Fibroblast of pulmonary artery (primary cell): ENCODE measurements around the gene CFAP57.
"Not testable (repeated sequence)": the region's sequence is repeated elsewhere in the genome, so short reads cannot be mapped to it uniquely, and the experiment has no call there.

Experiments used
- DNase-seq: peaks from one replicate; pipeline ENCODE4 v3.0.0-alpha.2; 2010; ENCODE audit warnings: low read depth
- H3K4me3 ChIP-seq: replicated peaks from 2 replicates; pipeline ENCODE4 v1.5.1; 2011; ENCODE audit warnings: low read depth, mild to moderate bottlenecking, control low read depth, low read length, moderate library complexity
- TF ChIP-seq, protein P1 (sequence below): IDR thresholded peaks from 2 replicates; pipeline ENCODE4 v1.5.1; 2011; ENCODE audit warnings: mild to moderate bottlenecking, control low read depth, low read length, inconsistent platforms; ENCODE audit errors: missing control alignments

CFAP57 gene

DNA sequence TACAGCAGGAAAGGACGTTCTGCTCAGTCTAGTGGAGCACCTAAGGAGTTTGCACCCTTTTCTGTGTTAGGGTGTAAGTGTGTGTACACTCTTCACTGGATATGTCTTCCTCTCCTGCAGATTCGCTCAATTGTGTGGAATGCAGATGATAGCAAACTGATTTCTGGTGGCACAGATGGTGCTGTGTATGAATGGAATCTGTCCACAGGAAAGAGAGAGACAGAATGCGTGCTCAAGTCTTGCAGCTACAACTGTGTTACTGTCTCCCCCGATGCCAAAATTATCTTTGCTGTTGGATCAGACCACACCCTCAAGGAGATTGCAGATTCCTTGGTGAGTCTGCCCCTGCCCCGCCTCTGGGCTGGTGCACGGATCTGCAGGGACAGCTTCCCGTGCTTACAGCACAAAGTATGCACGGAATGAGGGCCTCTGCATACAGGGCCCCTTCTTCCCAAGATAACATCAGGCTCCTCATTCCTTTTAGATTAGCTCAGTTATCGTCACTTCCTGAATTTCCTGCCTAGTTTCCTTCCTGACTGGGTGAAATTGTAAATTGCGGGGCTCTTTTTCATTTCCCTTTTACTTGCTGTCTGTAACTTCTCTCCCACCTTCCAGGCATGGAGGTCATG is 34.6 kb downstream of the CFAP57 start:
- H3K4me3 ChIP-seq = peak overlapping the region; percentile 28
- peak; percentile 97 for DNase-seq
- TF ChIP-seq, protein P1, sequence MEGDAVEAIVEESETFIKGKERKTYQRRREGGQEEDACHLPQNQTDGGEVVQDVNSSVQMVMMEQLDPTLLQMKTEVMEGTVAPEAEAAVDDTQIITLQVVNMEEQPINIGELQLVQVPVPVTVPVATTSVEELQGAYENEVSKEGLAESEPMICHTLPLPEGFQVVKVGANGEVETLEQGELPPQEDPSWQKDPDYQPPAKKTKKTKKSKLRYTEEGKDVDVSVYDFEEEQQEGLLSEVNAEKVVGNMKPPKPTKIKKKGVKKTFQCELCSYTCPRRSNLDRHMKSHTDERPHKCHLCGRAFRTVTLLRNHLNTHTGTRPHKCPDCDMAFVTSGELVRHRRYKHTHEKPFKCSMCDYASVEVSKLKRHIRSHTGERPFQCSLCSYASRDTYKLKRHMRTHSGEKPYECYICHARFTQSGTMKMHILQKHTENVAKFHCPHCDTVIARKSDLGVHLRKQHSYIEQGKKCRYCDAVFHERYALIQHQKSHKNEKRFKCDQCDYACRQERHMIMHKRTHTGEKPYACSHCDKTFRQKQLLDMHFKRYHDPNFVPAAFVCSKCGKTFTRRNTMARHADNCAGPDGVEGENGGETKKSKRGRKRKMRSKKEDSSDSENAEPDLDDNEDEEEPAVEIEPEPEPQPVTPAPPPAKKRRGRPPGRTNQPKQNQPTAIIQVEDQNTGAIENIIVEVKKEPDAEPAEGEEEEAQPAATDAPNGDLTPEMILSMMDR = no peak

DNA sequence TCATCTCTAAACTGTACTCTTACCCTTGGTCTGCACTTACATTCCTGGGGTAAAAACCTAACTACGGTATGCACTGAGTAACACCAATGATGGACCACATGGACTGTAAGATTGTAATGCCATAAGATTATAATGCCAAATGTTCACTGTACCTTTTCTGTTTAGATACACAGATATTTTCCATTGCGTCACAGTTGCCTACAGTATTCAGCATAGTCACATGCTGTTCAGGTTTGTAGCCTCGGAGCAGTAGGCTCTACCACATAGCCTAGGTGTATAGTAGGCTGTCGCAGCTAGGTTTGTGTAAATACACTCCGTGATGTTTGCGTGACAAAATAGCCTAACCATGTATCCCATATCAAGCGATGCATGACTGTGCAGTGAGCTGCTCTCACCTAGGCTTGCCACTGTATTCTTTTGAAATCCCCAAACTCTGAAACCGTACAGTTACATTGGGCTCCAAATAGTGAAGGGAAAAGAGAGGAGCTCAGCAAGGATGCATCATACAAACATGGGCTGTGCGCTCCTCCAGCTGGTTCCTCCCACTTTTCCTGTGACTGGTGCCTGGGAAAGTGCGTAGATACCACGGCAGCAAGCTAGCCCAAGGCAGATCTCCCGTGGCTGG is 35.2 kb downstream of the CFAP57 start:
- TF ChIP-seq, protein P1 = no peak
- H3K4me3 ChIP-seq = peak overlapping the region; percentile 28
- peak; percentile 82 for DNase-seq

GRCh38 chr1:43208277-43208676 is 36.1 kb downstream of the CFAP57 start:
- DNase-seq, H3K4me3 ChIP-seq: not testable (repeated sequence)

GRCh38 chr1:43214501-43215444 is 42.6 kb downstream of the CFAP57 start:
- DNase-seq = peak; percentile 26
- H3K4me3 ChIP-seq = no peak overlapping the region
- TF ChIP-seq, protein P1 = no peak

DNA sequence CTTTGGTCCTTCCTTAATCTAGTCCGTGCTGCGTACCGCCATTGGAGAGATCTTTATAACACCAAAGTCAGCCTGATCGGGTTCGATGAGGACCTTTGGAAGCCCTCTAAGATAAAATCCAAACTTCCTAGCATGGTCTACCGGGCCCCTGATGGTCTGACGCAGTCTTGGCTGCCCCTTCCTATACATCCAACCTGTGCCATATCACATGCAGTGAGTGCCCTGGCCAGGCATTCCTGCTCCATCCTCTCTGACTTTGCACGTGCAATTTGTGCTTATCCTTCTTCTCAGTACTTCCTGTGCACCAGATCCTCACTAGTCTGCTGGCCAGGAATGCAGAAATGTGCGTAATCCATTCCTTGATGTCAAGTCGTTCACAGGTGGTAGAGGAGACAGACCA is 45.6 kb downstream of the CFAP57 start:
- DNase-seq = no peak
- TF ChIP-seq, protein P1 = no peak

DNA sequence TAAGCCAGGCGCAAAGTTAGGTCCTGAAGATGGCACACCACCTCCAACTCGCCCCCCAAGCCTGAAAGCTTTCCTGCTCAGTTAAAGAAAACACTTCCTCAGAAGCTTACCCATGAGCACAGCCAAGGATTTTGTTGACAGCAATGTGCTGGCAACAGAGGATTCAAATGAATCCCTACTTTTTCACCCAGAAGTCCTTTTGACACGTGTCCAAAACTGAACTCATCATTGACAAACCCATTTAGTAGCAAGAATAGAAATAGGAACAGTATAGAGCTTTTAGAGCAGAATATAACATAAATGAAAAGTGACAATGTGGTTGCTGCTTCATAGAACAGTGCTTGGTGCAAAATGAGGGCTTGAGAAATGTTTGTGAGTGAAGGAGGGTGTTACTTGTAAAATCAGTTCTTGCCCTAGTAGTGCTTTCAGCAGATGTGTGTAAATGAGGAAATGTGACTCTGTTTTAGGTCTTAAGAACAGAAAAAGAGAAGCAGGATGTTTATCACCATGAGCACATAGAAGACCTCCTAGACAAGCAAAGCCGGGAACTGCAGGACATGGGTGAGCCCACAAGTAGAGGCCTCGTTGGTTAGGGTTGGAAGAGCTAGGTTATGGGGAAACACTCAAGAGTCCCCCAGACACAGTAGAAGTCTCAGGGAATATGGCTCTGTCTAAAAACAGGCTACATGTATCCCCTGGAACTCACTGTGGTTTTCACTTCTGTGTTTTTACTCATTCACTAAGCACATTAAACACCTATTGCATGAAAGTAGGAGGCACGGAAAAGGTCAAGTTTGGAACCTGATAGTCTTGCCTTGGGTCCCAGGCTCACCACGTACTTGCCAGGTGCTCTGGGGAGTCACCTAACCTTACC is 49.0 kb downstream of the CFAP57 start:
- no peak for DNase-seq
- no peak overlapping the region for H3K4me3 ChIP-seq
- TF ChIP-seq, protein P1 = no peak

More for the DNA sequence above, 45.6 kb downstream of the CFAP57 start:
- no peak overlapping the region for H3K4me3 ChIP-seq
